HEK293 (cell line): ENCODE measurements around the gene MACC1.

Experiments used
- CTCF ChIA-PET: fragments of 350-600 bp; formaldehyde crosslinking; extraction: SDS; loops from one replicate; lab custom pipeline; 2021; ENCODE audit warnings: antibody characterized with exemption; lab: Yijun Ruan, JAX
- POLR2A ChIA-PET: fragments of 300-600 bp; formaldehyde crosslinking; extraction: SDS; loops from one replicate; lab custom pipeline; 2020; ENCODE audit warnings: antibody characterized with exemption, inconsistent platforms; lab: Yijun Ruan, JAX
- H3K27ac ChIP-seq: fragments of 200-500 bp; sonication (Bioruptor generic); 2 replicates; pipeline ENCODE4 v1.5.1; 2014; ENCODE audit warnings: low read depth, low read length, control low read depth, inconsistent platforms; ENCODE audit errors: extremely low read depth
- H3K36me3 ChIP-seq, 2 experiments: fragments of 200-500 bp in 1 of 2; sonication (Bioruptor generic) in 1 of 2; 1 replicate in 1 of 2; 2 replicates in 1 of 2; pipeline ENCODE4 v1.5.1; 2014 to 2017; ENCODE audit warnings: inconsistent platforms in 2 of 2, low read length in 2 of 2; ENCODE audit not compliant: control insufficient read depth in 2 of 2, insufficient read depth in 1 of 2
- H3K4me1 ChIP-seq: fragments of 200-500 bp; sonication (Bioruptor generic); 2 replicates; pipeline ENCODE4 v1.5.1; 2014; ENCODE audit warnings: mild to moderate bottlenecking, low read length, inconsistent platforms; ENCODE audit not compliant: control insufficient read depth, insufficient read depth
- H3K4me3 ChIP-seq: 2 replicates; pipeline ENCODE4 v1.5.1; 2011; ENCODE audit warnings: low read depth, mild to moderate bottlenecking, control low read depth, low read length, moderate library complexity
- H3K9me3 ChIP-seq: fragments of 200-500 bp; sonication (Bioruptor generic); 2 replicates; pipeline ENCODE4 v1.5.1; 2014; ENCODE audit warnings: low read depth, low read length, inconsistent platforms; ENCODE audit not compliant: control insufficient read depth, insufficient read depth
- BCL11A ChIP-seq: fragments of 450-650 bp; formaldehyde crosslinking; IDR thresholded peaks from 2 replicates; pipeline ENCODE4 v1.5.1; 2016; ENCODE audit warnings: low read depth, missing biosample characterization, missing genetic modification characterization
- HIC1 ChIP-seq: fragments of 450-650 bp; formaldehyde crosslinking; IDR thresholded peaks from 2 replicates; pipeline ENCODE4 v1.5.1; 2016; ENCODE audit warnings: missing biosample characterization, missing genetic modification characterization
- OVOL3 ChIP-seq: fragments of 450-650 bp; formaldehyde crosslinking; IDR thresholded peaks from 2 replicates; pipeline ENCODE4 v1.5.1; 2016; ENCODE audit warnings: missing biosample characterization, missing genetic modification characterization
- PRDM1 ChIP-seq: fragments of 450-650 bp; formaldehyde crosslinking; IDR thresholded peaks from 2 replicates; pipeline ENCODE4; 2016; ENCODE audit warnings: missing biosample characterization, missing genetic modification characterization
- ZNF112 ChIP-seq: fragments of 450-650 bp; formaldehyde crosslinking; IDR thresholded peaks from 2 replicates; pipeline ENCODE4 v1.5.0; 2017; ENCODE audit warnings: missing biosample characterization, missing genetic modification characterization
- ZNF121 ChIP-seq: fragments of 450-650 bp; formaldehyde crosslinking; IDR thresholded peaks from 2 replicates; pipeline ENCODE4 v1.5.1; 2016; ENCODE audit warnings: missing biosample characterization, missing genetic modification characterization
- ZNF132 ChIP-seq: fragments of 450-650 bp; formaldehyde crosslinking; IDR thresholded peaks from 2 replicates; pipeline ENCODE4 v1.5.1; 2017; ENCODE audit warnings: missing biosample characterization, missing genetic modification characterization, borderline replicate concordance
- ZNF155 ChIP-seq: fragments of 450-650 bp; formaldehyde crosslinking; IDR thresholded peaks from 2 replicates; pipeline ENCODE4 v1.5.1; 2016; ENCODE audit warnings: missing biosample characterization, missing genetic modification characterization
- ZNF202 ChIP-seq: fragments of 450-650 bp; formaldehyde crosslinking; IDR thresholded peaks from 2 replicates; pipeline ENCODE4 v1.5.1; 2016; ENCODE audit warnings: missing biosample characterization, missing genetic modification characterization, borderline replicate concordance
- ZNF24 ChIP-seq: fragments of 450-650 bp; formaldehyde crosslinking; IDR thresholded peaks from 2 replicates; pipeline ENCODE4 v1.5.1; 2016; ENCODE audit warnings: missing biosample characterization, missing genetic modification characterization
- ZNF266 ChIP-seq: fragments of 450-650 bp; formaldehyde crosslinking; IDR thresholded peaks from 2 replicates; pipeline ENCODE4 v1.5.1; 2016; ENCODE audit warnings: missing biosample characterization, missing genetic modification characterization, low read depth
- ZNF48 ChIP-seq: fragments of 450-650 bp; formaldehyde crosslinking; IDR thresholded peaks from 2 replicates; pipeline ENCODE4 v1.5.1; 2016; ENCODE audit warnings: missing biosample characterization, missing genetic modification characterization
- ZNF830 ChIP-seq: fragments of 450-650 bp; IDR thresholded peaks from 2 replicates; pipeline ENCODE4 v1.5.0; 2018; ENCODE audit warnings: missing biosample characterization, missing genetic modification characterization, low read depth, mild to moderate bottlenecking, moderate library complexity

The MACC1 gene

DNA sequence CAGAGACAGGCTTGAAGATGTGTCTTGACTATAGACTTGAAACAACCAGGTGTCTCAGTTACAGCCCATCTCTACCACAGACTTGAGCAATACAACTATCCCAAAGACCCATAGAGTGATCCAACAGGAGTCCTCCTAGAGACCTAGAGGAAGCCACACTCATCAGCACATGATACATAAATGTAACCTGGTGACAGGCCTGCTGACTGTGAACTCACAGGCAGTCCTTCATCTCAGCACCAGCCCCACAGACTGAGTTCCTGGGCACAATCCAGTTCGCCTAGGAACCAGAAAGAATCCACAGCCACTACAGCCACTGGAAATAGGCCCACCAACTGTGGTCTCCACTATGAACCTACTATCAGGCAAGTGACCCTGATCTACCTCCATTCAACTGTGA is 121.3 kb downstream of the MACC1 start (continued):
- TF ChIP-seq ZNF830 (tag by site-specific recombination) = no peak

GRCh38 chr7:20095436-20095835 is 121.7 kb downstream of the MACC1 start:
- Histone ChIP-seq H3K36me3 (no peaks in the 10 kb centered on the region), H3K9me3 (no peaks in the 10 kb centered on the region), H3K4me3 (no peak overlapping the region), H3K4me1 (no peaks in the 10 kb centered on the region), H3K27ac (no peak overlapping the region)
- no peak for TF ChIP-seq ZNF48
- TF ChIP-seq PRDM1 (tag by site-specific recombination) = no peak
- no peak for TF ChIP-seq HIC1 (tag by site-specific recombination)
- no peak for TF ChIP-seq OVOL3
- TF ChIP-seq ZNF202 = no peak
- ChIA-PET CTCF (no interaction called here), POLR2A (no interaction called here)

DNA sequence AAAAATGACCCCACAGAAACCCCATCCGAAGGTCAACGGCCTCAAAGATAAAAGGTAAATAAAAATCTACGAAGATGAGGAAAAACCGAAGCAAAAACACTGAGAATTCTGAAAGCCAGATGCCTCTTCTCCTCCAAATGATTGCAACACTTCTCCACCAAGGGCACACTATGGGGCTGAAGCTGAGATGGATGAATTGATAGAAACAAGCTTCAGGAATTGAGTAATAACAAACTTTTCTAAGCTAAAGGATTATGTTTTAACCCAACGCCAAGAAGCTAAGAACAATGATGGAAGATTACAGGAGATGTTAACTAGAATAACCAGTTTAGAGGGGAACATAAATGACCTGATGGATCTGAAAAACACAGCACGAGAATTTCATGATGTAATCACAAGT is 127.8 kb downstream of the MACC1 start:
- Histone ChIP-seq H3K4me1 (no peaks in the 10 kb centered on the region), H3K27ac (no peak overlapping the region), H3K4me3 (no peak overlapping the region), H3K9me3 (no peaks in the 10 kb centered on the region), H3K36me3 (no peaks in the 10 kb centered on the region)
- no peak for TF ChIP-seq ZNF132
- TF ChIP-seq ZNF121 (tag by site-specific recombination) = no peak
- TF ChIP-seq BCL11A (tag by site-specific recombination) = no peak
- TF ChIP-seq ZNF112 (tag by site-specific recombination) = no peak
- no peak for TF ChIP-seq ZNF155 (tag by site-specific recombination)
- POLR2A ChIA-PET = no interaction called here
- CTCF ChIA-PET = no interaction called here

DNA sequence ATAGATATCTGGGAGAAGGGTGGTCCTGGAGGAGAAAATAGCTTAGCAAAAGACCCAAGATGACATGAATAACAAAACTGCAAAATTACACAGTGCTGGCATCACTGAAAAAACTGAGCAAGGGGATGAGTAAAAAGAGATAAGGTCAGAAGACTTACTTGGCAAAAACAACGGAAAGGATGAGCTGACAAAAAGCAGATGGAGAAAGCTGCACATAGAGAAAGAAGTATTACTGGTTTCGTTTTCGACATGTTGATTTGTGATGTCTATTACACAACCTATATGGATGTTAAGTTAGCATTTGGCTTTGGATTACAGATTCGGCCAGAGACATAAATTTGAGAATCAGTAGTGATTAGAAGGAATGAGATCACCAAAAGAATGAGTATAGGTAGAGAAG is 132.1 kb downstream of the MACC1 start:
- H3K36me3 ChIP-seq = no peaks in the 10 kb centered on the region
- TF ChIP-seq ZNF24 (tag by site-specific recombination) (no peak), ZNF266 (tag by site-specific recombination) (no peak)
- TF ChIP-seq, all 188 proteins: peak for 0
- Histone ChIP-seq H3K27ac (no peak overlapping the region), H3K4me1 (no peaks in the 10 kb centered on the region), H3K4me3 (no peak overlapping the region), H3K9me3 (no peaks in the 10 kb centered on the region)
- ChIA-PET POLR2A (no interaction called here), CTCF (no interaction called here)
